ENCODE data around the gene UBR3. TPM values are rescaled to one million over a fixed set of nuclear protein-coding genes. Genes with fewer than 3 reads are reported as not detected.

The UBR3 gene
- total and polyA plus RNA-seq, 8 donors = 7.3 to 26.8 (median 20.5) TPM

DNA sequence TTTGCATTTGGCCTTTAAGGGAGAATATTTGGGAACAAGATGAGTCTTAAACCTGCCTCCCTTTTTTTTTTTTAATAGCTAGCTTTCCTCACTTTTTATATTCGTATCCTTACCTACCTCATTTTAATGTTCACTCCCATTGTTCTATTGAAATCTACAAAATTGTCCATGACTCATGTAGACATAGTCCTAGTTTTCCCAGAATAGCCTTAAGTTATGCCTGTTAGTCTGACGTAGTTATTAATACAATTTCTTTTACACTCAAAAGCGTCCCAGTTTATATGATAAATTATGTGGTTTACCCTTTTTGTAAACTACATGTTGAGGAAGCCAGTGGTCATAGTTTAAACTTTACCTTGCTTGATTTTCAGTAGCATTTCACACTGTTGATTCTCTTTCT is 73.4 kb downstream of the UBR3 start:
- H3K4me3 ChIP-seq = no peak overlapping the region
- TF ChIP-seq, protein P1, sequence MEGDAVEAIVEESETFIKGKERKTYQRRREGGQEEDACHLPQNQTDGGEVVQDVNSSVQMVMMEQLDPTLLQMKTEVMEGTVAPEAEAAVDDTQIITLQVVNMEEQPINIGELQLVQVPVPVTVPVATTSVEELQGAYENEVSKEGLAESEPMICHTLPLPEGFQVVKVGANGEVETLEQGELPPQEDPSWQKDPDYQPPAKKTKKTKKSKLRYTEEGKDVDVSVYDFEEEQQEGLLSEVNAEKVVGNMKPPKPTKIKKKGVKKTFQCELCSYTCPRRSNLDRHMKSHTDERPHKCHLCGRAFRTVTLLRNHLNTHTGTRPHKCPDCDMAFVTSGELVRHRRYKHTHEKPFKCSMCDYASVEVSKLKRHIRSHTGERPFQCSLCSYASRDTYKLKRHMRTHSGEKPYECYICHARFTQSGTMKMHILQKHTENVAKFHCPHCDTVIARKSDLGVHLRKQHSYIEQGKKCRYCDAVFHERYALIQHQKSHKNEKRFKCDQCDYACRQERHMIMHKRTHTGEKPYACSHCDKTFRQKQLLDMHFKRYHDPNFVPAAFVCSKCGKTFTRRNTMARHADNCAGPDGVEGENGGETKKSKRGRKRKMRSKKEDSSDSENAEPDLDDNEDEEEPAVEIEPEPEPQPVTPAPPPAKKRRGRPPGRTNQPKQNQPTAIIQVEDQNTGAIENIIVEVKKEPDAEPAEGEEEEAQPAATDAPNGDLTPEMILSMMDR (IDR thresholded peaks at IDR 0.05) = no peak
- intact Hi-C loops (cut with DNase I) = no loop called here
- H3K36me3 ChIP-seq = no peaks in the 10 kb centered on the region
- ATAC-seq = no peak
- no peak for FAIRE-seq
- H3K9me3 ChIP-seq = no peaks in the 10 kb centered on the region
- no peaks in the 10 kb centered on the region for H3K4me1 ChIP-seq
- no peaks in the 10 kb centered on the region for H3K27me3 ChIP-seq
- H3K27ac ChIP-seq = no peak overlapping the region
- WGBS, 2 donors = 93 to 97% methylated on average over 3 of the region's 3 CpGs
- DNase-seq = no peak

DNA sequence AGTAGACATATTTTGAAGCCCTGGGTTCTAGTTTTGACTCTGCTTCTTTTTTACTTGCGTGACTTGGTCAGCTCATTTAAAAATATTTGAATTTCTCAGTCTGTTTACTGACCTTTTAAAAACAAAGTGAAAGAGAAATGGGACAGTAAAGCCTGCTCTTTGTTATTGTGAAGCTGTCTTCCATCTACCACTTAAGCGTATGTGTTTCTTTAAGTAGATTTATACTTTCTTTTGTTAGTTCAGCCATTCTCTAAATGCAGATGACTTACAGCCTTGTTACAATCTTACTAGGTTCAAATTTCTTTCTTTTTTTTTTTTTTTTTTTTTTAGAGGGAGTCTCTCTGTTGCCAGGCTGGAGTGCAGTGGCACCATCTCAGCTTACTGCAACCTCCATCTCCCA is 79.5 kb downstream of the UBR3 start:
- intact Hi-C loops (cut with DNase I) = no loop called here
- TF ChIP-seq, protein P1 (IDR thresholded peaks at IDR 0.05) = no peak
- H3K27ac ChIP-seq = no peak overlapping the region
- peaks cover 0 to 4% (median 0%) of the 10 kb centered on the region in 3 donors for H3K36me3 ChIP-seq
- ATAC-seq = no peak
- 96% methylated on average over 2 of the region's 2 CpGs for WGBS, 2 donors
- no peaks in the 10 kb centered on the region for H3K27me3 ChIP-seq
- H3K4me3 ChIP-seq = no peak overlapping the region
- FAIRE-seq = no peak
- DNase-seq = no peak
- H3K4me1 ChIP-seq = peaks cover 0 to 6% (median 4%) of the 10 kb centered on the region in 3 donors
- no peaks in the 10 kb centered on the region for H3K9me3 ChIP-seq

DNA sequence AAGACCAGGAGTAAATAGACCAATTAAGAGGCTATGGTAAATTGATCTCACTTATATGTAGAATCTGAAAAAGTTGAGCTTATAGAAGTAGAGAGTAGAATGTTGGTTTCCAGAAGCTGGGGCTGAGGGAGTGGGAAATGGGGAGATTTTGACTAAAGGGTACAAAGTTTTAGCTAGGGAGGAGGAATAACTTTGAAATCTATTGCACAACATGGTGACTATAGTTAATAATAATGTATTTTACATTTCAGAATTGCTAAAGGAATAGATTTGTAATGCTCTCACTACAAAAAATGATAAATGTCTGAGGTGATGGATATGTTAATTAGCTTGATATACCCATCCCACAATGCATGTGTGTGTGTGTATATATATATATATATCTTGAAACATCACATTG is 82.1 kb downstream of the UBR3 start:
- H3K9me3 ChIP-seq = no peaks in the 10 kb centered on the region
- FAIRE-seq = no peak
- H3K27me3 ChIP-seq = no peaks in the 10 kb centered on the region
- no peak for ATAC-seq
- intact Hi-C loops (cut with DNase I) = no loop called here
- TF ChIP-seq, protein P1 (IDR thresholded peaks at IDR 0.05) = no peak
- H3K27ac ChIP-seq = no peak overlapping the region
- H3K36me3 ChIP-seq = peaks cover 0 to 4% (median 0%) of the 10 kb centered on the region in 3 donors
- H3K4me1 ChIP-seq = peaks cover 0 to 6% (median 4%) of the 10 kb centered on the region in 3 donors
- no peak for DNase-seq
- no peak overlapping the region for H3K4me3 ChIP-seq

DNA sequence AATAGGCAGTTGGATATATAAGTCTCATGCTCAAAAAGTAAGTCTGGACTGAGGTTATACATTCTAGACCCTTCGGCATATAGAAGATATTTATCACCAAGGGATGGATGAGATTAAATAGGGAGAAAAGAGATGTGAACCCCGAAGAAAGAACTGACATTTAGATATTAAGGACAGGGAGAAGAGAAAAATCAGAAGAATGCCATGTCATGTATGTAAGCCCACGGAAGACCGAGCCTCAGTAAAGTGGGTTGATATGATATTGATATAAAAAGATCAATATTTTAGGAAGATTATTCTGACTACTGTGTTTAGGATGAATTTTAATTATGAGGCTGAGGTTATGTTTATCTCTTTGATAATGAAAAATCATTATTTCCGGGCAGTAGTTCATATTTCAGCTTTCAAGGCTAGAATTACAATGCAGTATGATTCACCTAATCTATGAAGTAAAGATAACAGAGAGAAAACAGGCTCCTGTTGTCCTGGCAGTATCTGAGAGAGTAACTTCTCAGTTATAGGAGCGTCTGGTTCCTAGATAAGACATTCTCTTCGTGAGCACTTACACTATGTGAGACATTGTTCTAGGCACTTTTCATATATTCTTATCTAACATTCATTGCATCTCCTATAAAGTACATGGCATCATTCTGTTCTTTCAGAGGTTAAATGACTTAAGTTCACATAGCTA is 83.0 kb downstream of the UBR3 start:
- TF ChIP-seq, protein P1 (IDR thresholded peaks at IDR 0.05) = no peak
- FAIRE-seq (no peak), ATAC-seq (peak in 3 of 4 donors; percentile 28 to 56 (median 39)), DNase-seq (no peak)
- 36 to 40% methylated on average over 7 of the region's 7 CpGs for WGBS, 2 donors
- no peak overlapping the region for H3K27ac ChIP-seq
- H3K27me3 ChIP-seq = no peaks in the 10 kb centered on the region
- no peak overlapping the region for H3K4me3 ChIP-seq
- H3K36me3 ChIP-seq = peaks cover 0 to 4% (median 0%) of the 10 kb centered on the region in 3 donors
- no peaks in the 10 kb centered on the region for H3K9me3 ChIP-seq
- peaks cover 0 to 6% (median 4%) of the 10 kb centered on the region in 3 donors for H3K4me1 ChIP-seq
- intact Hi-C loops (cut with DNase I) = no loop called here

DNA sequence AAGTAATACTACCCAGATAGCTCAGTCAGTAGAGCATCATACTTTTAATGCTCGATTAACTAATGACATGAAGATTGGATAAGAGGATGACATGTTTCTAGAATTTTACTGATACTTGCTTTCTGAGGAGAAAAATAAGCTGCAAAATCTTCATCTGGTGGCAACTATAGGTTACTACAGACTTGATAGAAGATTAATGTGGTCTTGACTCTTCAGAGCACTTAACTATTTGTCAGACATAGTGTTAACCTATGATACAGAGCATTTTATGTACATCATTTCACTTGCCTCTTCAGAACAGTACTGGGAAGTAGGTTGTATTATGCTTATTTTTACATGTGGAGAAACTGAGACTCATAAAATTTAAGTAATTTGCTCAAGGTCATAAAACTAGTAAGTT is 83.9 kb downstream of the UBR3 start:
- ATAC-seq = no peak
- TF ChIP-seq, protein P1 (IDR thresholded peaks at IDR 0.05) = no peak
- no peak for FAIRE-seq
- Histone ChIP-seq H3K36me3 (peaks cover 0 to 3% (median 0%) of the 10 kb centered on the region in 3 donors), H3K4me3 (no peak overlapping the region), H3K27ac (no peak overlapping the region), H3K27me3 (no peaks in the 10 kb centered on the region), H3K4me1 (peaks cover 0 to 6% (median 4%) of the 10 kb centered on the region in 3 donors), H3K9me3 (no peaks in the 10 kb centered on the region)
- WGBS, 2 donors = 79 to 90% methylated on average over 1 of the region's 1 CpG
- no peak for DNase-seq
- intact Hi-C loops (cut with DNase I) = no loop called here
